Right forelimb (tissue), 1 donor: Measurements from ENCODE around the gene C15orf40.
"Not testable (repeated sequence)": the region's sequence is repeated elsewhere in the genome, so short reads cannot be mapped to it uniquely, and the experiment has no call there.

Experiments
- DNase-seq: peaks from one replicate; pipeline ENCODE4 v3.0.0-alpha.2; 2018

The C15orf40 gene

DNA sequence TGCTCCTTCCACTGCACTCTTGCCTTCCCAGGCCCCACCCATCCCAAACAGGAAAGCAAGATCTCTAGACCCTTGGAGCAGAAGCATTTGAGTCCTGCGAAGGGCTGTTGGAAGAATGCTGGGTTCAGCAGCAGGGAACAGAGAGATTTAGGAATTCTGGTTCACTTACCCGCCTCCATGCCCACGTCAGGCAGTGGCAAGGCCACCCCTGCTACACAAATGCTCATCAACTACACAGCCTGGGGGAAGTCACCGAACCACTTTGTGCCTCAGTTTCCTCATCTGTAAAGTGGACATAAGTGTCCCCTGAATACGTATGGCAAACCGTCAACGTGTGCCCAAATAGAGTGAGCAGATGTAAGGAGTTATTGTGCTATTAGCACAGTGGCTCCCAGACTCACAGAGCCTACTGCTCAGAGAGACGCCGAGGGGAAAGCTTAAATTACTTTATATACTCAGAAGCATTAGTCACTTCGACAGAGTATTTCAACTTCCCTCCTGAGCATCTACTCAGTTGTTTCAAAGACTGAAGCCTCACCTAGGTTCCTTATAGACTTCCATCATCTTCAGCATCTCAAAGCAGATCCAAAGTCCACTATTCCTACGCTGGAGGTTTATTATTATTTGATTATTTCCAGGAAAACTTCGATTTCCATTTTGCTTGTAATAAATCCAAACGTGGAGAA, 59.8 kb downstream of the C15orf40 start:
- DNase-seq, result no peak

DNA sequence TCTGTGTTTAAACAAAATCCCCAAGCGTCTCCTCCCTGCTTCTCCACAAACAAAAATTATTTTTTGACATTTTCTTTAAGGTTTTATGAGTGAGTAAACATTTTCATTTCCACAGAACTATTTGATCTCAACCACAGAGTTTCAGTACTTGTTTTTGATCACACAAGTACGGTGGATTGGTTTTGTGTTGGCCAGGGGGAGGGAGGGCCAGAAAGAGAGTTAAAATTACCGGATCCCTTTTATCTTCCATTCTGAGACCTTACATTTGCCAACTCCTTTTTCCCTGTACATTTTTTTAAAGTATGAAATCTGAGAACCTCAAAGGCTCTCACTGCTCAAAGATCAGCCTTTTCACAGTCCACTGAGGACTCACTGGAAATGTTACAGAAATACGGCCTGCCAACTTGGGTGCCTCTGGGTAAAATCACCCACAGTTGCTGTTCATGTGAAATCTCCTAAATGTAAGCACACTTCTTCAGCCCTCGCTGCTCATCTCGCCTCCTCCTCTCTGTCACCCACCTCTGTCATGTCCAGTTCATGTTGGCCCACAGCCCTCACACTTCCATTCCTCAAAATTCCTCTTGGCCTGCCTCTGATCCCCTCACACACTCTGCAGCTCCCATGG, 60.6 kb downstream of the C15orf40 start:
- no peak for DNase-seq

DNA sequence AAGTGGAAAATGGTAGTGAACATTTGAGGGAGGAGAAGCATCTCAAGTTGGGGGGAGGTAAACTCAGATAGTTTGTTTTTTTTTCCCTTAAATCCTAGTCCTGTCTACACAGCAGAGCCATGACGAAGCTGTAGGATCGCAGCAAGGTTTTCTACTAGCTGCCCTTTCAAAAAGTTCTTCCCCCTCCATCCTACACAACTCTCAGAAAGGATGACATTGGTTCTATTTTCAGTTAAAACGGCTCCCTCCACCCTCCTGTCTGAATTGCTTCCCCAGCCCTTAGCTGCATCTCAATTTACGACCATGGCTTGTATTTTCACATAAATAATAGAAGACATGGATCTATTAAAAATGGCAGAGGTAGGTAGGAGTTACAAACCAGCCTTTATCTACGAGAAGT, 61.1 kb downstream of the C15orf40 start:
- no peak for DNase-seq

DNA sequence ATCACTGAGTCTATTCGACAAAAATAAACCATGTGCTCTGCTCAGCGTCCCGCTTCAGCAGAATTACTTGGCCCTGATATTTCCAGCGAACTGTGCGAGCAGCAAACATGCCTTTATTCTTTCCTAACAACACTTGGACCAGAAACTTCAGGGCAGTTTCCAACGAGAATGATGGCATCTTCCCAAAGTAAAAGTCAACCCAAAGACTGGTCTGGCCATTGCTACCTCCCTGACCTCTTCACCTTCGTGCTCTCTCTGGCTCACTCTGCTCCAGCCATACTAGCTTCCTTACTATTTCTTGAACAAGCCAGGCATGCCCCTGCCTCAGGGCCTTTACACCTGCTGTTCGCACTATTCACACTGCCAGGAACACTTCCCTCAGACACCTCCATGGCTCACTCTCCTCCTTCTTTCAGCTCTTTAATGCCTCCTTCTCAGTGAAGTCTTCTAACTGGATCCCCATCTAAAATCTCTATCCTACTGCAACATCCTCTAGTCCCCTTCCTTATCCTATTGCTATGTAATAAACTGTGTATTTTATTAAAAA, 65.2 kb downstream of the C15orf40 start:
- no peak for DNase-seq

DNA sequence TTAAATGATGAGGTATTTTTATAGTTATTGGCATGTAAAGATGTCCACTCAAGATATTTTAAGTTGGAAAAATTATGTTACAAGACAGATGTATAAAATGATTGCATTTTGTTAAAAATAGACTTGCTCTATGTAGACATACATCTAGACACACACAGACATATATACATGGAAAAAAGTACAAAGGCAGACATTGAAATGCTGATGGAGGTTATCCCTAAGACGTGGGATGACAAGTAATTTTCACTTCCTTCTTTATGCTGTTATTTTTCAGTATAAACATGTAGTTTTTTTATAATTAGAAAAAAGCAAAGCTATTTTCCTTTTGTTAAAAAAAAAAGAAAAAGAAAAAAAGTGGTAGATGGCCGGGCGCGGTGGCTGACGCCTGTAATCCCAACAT, 66.1 kb downstream of the C15orf40 start:
- no peak for DNase-seq

DNA sequence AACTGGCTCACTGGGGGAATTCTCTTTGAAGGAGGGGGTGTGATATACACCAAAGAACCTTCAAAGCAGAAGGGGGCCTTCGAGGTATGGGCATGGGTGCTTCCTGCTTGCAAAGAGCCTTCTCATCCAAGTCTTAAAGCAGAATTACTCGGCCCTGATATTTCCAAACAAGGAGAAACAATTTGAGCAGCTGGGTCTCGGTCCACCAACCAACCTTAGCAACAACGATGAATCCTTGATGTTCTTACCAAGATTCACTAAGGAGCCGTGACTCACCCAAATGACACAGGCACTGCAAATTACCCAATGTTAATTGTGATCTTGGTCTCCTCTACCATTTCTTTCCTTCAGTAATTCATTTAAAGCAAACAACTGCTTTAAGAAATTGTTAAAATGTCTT, 66.6 kb downstream of the C15orf40 start:
- DNase-seq, result no peak

DNA sequence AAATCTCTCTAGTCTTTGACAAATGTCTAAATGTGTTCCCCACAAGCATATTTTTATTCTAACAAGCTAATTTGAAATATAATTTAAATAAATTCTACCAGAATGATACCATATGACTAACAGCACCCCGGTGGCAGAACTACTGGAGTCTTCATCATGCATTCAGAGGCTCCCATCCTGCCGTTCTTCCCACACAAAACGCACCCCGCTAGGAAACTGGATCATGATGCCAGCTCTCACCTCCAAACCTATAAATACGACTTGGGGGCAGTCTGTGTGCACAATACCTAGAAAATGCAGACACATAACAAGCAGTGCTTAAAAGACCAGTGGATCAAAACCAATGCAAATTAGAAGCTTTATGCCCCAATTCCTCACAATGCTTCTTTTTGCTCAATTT, 67.4 kb downstream of the C15orf40 start:
- DNase-seq, result no peak

DNA sequence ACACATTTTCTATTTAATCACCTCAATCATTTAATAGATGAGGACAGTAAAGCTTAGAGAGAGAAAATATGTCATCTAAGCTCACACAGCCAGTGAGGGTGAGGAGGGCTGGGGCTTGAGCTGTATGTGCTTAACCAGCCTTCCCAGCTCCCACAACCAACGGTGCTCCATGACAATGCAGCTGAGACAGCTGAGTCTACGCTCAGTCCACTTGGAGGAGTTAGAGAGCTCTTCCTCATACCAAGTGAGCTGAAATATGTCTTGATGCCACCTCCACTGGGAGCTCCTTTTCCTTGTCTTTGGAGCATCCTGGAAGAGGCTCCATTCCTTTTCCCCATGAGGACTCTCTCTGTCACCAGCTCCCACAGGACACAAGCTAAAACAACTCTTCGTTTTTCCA, 68.3 kb downstream of the C15orf40 start:
- DNase-seq, result no peak

DNA sequence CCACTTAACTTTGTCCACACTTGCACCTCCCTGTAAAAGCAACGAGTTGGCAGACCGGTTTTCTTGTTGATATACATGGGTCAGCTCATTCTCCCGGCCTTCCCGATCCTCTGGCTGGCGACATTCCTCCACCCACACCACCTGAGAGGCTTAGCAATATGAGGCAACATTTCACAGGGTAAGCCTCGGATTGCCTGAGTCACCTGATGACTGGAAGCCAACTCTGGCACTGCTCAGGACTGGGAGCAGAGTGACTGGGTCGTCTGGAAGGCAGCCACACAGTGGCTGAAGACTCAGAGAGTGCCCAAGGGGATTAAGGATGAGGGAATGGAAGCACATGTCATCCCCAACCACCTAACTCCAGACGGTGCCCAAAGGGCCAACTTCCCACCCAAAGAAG, 68.7 kb downstream of the C15orf40 start:
- no peak for DNase-seq

DNA sequence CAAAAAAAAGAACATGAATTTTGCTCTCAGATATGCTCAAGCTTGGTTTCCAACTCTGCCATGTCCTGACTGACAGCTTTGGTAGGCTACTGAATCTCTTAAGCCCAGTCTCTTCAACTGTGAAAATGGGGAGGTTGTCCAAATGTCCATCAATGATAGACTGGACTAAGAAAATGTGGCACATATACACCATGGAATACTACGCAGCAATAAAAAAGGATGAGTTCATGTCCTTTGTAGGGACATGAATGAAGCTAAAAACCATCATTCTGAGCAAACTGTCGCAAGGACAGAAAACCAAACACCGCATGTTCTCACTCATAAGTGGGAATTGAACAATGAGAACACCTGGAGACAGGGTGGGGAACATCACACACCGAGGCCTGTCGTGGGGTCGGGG, 71.8 kb downstream of the C15orf40 start:
- not testable (repeated sequence) for DNase-seq
